GM12878 (cell line): ENCODE results near the gene FITM1. TPM values are rescaled to one million over a fixed set of nuclear protein-coding genes. Genes with fewer than 3 reads are reported as not detected.

Experiments used
- BHLHE40 ChIP-seq, 2 experiments: fragments of 450-650 bp in 1 of 2; IDR thresholded peaks; 2 replicates each; pipeline ENCODE4 v1.6.1; 2011 to 2017; ENCODE audit warnings: low read depth in 2 of 2, borderline replicate concordance in 1 of 2, improper control_type of control experiment in 1 of 2, low read length in 1 of 2, mild to moderate bottlenecking in 1 of 2
- CHD4 ChIP-seq: fragments of 200-600 bp; sonication (generic); IDR thresholded peaks from 2 replicates; pipeline ENCODE4 v1.6.1; 2016; ENCODE audit warnings: mild to moderate bottlenecking
- CREB1 ChIP-seq: IDR thresholded peaks from 2 replicates; pipeline ENCODE4 v1.6.1; 2012; ENCODE audit warnings: low read depth, mild to moderate bottlenecking, inconsistent platforms
- CTCF ChIP-seq, 3 experiments: IDR thresholded peaks in 2 of 3; conservative IDR thresholded peaks in 1 of 3; 2 replicates each; pipeline ENCODE4 v1.5.1; 2011; ENCODE audit warnings: low read depth in 3 of 3, low read length in 3 of 3, mild to moderate bottlenecking in 3 of 3, control low read depth in 2 of 3, moderate library complexity in 2 of 3, inconsistent platforms in 1 of 3, mixed read lengths in 1 of 3; ENCODE audit not compliant: control insufficient read depth in 2 of 3, insufficient read depth in 1 of 3; ENCODE audit errors: extremely low read depth in 1 of 3
- EP300 ChIP-seq, 2 experiments: fragments of 150-350 bp in 1 of 2; IDR thresholded peaks; 2 replicates each; pipeline ENCODE4 v1.6.1; 2011 to 2012; ENCODE audit warnings: low read depth in 2 of 2, low read length in 2 of 2, borderline replicate concordance in 1 of 2, improper control_type of control experiment in 1 of 2, inconsistent platforms in 1 of 2; ENCODE audit not compliant: control insufficient read depth in 1 of 2
- HCFC1 ChIP-seq: fragments of 150-350 bp; IDR thresholded peaks from 2 replicates; pipeline ENCODE4 v1.6.1; 2014; ENCODE audit warnings: low read length
- JUND ChIP-seq: IDR thresholded peaks from 2 replicates; pipeline ENCODE4 v1.6.1; 2012; ENCODE audit warnings: low read depth, mild to moderate bottlenecking, low read length, improper control_type of control experiment, moderate library complexity
- MLLT1 ChIP-seq: fragments of 450-650 bp; IDR thresholded peaks from 2 replicates; pipeline ENCODE4 v1.6.1; 2016; ENCODE audit warnings: mild to moderate bottlenecking
- MTA3 ChIP-seq: IDR thresholded peaks from 2 replicates; pipeline ENCODE4 v1.6.1; 2012; ENCODE audit warnings: low read length, inconsistent platforms, borderline replicate concordance
- NFIC ChIP-seq: IDR thresholded peaks from 2 replicates; pipeline ENCODE4 v1.6.1; 2012; ENCODE audit warnings: low read depth, mild to moderate bottlenecking, inconsistent platforms, low read length, moderate library complexity
- PKNOX1 ChIP-seq: fragments of 450-650 bp; IDR thresholded peaks from 2 replicates; pipeline ENCODE4 v1.6.1; 2016; ENCODE audit warnings: mild to moderate bottlenecking
- PML ChIP-seq: IDR thresholded peaks from 2 replicates; pipeline ENCODE4 v1.6.1; 2012; ENCODE audit warnings: low read length, inconsistent platforms
- RAD21 ChIP-seq: IDR thresholded peaks from 2 replicates; pipeline ENCODE4 v1.6.1; 2011; ENCODE audit warnings: mild to moderate bottlenecking, low read depth, low read length, moderate library complexity; ENCODE audit not compliant: insufficient read depth
- RAD51 ChIP-seq: fragments of 450-650 bp; IDR thresholded peaks from 2 replicates; pipeline ENCODE4 v1.6.1; 2016; ENCODE audit warnings: moderate library complexity, mild to moderate bottlenecking, inconsistent platforms
- RB1 ChIP-seq: fragments of 450-650 bp; formaldehyde crosslinking; IDR thresholded peaks from 2 replicates; pipeline ENCODE4 v1.6.1; 2017; ENCODE audit warnings: mild to moderate bottlenecking, borderline replicate concordance
- RELA ChIP-seq: fragments of 450-650 bp; IDR thresholded peaks from 2 replicates; pipeline ENCODE4 v1.8.0; 2014; ENCODE audit warnings: borderline replicate concordance; ENCODE audit not compliant: partially characterized antibody
- SMAD1 ChIP-seq: fragments of 450-650 bp; IDR thresholded peaks from 2 replicates; pipeline ENCODE4 v1.6.1; 2018; ENCODE audit warnings: mild to moderate bottlenecking, low read depth; ENCODE audit not compliant: partially characterized antibody
- TCF12 ChIP-seq: IDR thresholded peaks from 2 replicates; pipeline ENCODE4 v1.6.1; 2011; ENCODE audit warnings: low read depth, mild to moderate bottlenecking, low read length
- TCF7 ChIP-seq: IDR thresholded peaks from 2 replicates; pipeline ENCODE4 v1.6.1; 2014; ENCODE audit warnings: antibody characterized with exemption, borderline replicate concordance
- ZNF274 ChIP-seq: IDR thresholded peaks from one replicate; pipeline ENCODE4 v1.8.0; 2011; ENCODE audit not compliant: insufficient read length, insufficient read depth
- ZNF592 ChIP-seq: fragments of 450-650 bp; IDR thresholded peaks from 2 replicates; pipeline ENCODE4 v1.6.1; 2017; ENCODE audit warnings: mild to moderate bottlenecking, moderate library complexity
- polyA plus RNA-seq, 11 experiments: library from polyadenylated mRNA; depleted of rRNA in 4 of 11; unstranded in 6 of 11; stranded (reverse) in 5 of 11; fragments of >200 nt; fragmentation: Nextera tagmentation in 4 of 11; fragmentation: Illumina TruSeq in 1 of 11; extraction: Ambion mirVana in 4 of 11; extraction: Trizol in 1 of 11; gene quantifications; 1 replicate in 1 of 11; 2 replicates in 10 of 11; pipeline versions ENCODE4 v1.2.1 to v1.2.3, GENCODE V29; 2011 to 2016; ENCODE audit warnings: inconsistent platforms in 2 of 11, missing spikeins in 2 of 11, low read depth in 1 of 11
- total RNA-seq, 4 experiments: library from RNA; depleted of rRNA in 3 of 4; stranded (reverse); fragments of >200 nt in 3 of 4; fragmentation: Illumina TruSeq in 1 of 4; extraction: Trizol in 1 of 4; gene quantifications; 2 replicates each; pipeline versions ENCODE4 v1.2.1 to v1.2.3, GENCODE V29; 2013 to 2021

Gene FITM1
- total and polyA plus RNA-seq, 10 of the 15 experiments (the other 5 are each of a cell fraction or from before 2014, with no cell fraction given) = 0.11 to 1.9 (median 0.45) TPM; not detected in 2

- TF ChIP-seq HCFC1 = no peak; the same call in 1 of the 2 replicates
- TF ChIP-seq ZNF592 = no peak
- TF ChIP-seq CREB1 = peak; percentile 95
- no peak for TF ChIP-seq ZNF274
- no peak; the same call in 1 of the 2 replicates for TF ChIP-seq PML
- TF ChIP-seq MLLT1 = no peak
- TF ChIP-seq JUND = peak; percentile 38; the same call in 1 of the 2 replicates
- TF ChIP-seq CHD4 = no peak
- no peak for TF ChIP-seq EP300 (IDR thresholded peaks at IDR 0.05; ENCODE audit: borderline replicate concordance in 1 of 2, control insufficient read depth in 1 of 2, low read depth in 2 of 2, low read length in 2 of 2)
- no peak for TF ChIP-seq NFIC
- TF ChIP-seq BHLHE40 (IDR thresholded peaks at IDR 0.05; ENCODE audit: borderline replicate concordance in 1 of 2, low read depth in 2 of 2, low read length in 1 of 2) = peak in 1 of 2 experiments; percentile 92; a peak in 2 of 4 replicates
- peak; percentile 98 for TF ChIP-seq PKNOX1
- peak; percentile 41 for TF ChIP-seq RELA
- TF ChIP-seq RB1 = no peak
- no peak for TF ChIP-seq SMAD1
- no peak for TF ChIP-seq CTCF (IDR thresholded peaks at IDR 0.05 in 2 of 3, conservative IDR thresholded peaks at IDR 0.05 in 1 of 3; ENCODE audit: control insufficient read depth in 2 of 3, extremely low read depth in 1 of 3, insufficient read depth in 1 of 3, low read depth in 3 of 3, low read length in 3 of 3)
- no peak for TF ChIP-seq TCF12
- TF ChIP-seq MTA3 = no peak
- peak; percentile 94 for TF ChIP-seq RAD51
- TF ChIP-seq RAD21 = no peak
- no peak for TF ChIP-seq TCF7
Measured at GRCh38 chr14:24114532-24115421, 15.7 kb upstream of the FITM1 start, which contains the start of the genes DCAF11 and NRL (continued).
